GM21526 (cell line): ENCODE data around the gene ERFL.
A peak's percentile ranks its signal among the peaks of the same experiment; 100 is the strongest.
"Not testable (repeated sequence)": the region's sequence is repeated elsewhere in the genome, so short reads cannot be mapped to it uniquely, and the experiment has no call there.

Experiments used
- ATAC-seq: cut with Tn5 transposase; IDR thresholded peaks from one replicate; pipeline ENCODE4 v1.9.1; 2021; ENCODE audit warnings: moderate library complexity; ENCODE audit not compliant: unreplicated experiment, low FRiP score

Gene ERFL

GRCh38 chr19:41880329-41880708, 47.9 kb downstream of the ERFL start:
- no peak for ATAC-seq

GRCh38 chr19:41879670-41880328, 48.5 kb downstream of the ERFL start:
- no peak for ATAC-seq

DNA sequence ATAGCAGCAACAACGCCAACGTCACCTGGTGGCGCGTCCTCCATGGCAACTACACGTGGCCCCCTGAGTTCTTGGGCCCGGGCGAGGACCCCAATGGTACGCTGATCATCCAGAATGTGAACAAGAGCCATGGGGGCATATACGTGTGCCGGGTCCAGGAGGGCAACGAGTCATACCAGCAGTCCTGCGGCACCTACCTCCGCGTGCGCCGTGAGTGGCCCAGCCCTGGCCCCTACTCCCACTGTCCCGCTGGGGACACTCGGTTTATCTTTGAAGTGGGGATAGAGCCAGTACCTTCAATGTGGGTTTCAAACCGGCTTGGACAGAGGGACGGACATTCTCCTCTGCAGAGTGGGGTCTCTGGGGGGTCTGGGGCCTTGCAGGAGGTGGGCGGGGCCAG, 49.2 kb downstream of the ERFL start:
- ATAC-seq = no peak

- no peak for ATAC-seq
These were observed 50.0 kb downstream of the ERFL start for GRCh38 chr19:41877916-41878905.

DNA sequence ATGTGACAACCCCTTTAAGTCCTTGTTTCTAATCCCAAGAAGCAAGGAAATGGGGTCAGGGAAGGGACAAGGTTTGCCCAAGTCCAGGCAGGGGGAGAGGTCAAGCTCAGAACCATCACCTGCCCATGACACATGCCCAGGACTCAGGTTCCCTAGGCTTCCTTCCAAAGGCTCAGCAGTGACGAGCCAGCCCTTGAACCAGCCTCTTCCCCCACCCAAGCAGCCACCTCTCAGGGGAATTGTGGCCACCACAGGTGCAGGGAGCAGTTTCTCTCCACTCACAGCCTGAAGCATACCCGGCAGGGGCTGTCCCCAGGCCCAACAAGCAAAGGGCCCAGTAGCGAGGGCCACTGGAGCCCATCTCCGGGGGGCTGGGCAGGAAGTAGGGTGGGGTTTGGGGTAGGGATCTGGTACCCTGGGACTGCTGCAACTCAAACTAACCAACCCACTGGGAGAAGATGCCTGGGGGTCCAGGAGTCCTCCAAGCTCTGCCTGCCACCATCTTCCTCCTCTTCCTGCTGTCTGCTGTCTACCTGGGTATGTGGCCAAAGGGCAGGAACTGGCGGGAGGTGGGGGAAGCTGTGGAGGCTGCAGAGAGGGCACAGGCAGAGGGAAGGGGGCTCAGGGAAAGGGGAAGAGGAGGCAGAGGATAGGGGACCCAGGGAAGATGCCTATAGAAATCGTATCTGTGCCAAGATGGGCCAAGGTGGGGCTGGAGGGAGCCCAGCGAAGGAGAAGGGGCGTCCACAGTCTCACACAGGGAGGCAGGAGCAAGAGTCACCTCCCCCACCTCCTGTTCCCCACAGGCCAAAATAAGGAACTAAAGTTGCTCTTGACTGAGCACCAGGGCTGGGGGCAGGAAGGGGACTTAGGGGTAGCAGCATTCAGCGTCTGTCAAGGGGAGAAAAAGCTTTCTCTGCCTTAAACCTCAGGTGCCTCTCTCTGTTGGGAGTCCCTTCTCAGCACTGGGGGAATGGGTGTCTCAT, 51.1 kb downstream of the ERFL start, which contains the start of gene CD79A:
CD79A (plus strand) TSS at position 433 of the 986 bp plus-strand sequence; CDS start at position 459, 26 bp downstream.
- ATAC-seq = no peak

DNA sequence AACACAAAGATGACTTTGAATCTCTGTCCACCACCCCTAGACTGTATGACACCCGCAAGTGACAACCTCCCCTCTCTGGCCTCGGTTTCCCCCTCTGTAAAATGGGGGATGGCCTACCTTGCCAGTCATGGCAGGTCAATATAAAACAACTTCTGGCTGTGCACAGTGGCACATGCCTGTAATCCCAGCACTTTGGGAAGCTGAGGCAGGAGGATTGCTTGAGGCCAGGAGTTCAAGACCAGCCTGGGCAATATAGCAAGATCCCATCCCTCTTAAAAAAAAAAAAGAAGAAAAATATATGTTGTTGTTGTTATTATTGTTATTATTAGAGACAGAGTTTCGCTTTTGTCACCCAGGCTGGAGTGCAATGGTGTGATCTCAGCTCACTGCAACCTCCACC, 52.3 kb downstream of the ERFL start:
- ATAC-seq = not testable (repeated sequence)

DNA sequence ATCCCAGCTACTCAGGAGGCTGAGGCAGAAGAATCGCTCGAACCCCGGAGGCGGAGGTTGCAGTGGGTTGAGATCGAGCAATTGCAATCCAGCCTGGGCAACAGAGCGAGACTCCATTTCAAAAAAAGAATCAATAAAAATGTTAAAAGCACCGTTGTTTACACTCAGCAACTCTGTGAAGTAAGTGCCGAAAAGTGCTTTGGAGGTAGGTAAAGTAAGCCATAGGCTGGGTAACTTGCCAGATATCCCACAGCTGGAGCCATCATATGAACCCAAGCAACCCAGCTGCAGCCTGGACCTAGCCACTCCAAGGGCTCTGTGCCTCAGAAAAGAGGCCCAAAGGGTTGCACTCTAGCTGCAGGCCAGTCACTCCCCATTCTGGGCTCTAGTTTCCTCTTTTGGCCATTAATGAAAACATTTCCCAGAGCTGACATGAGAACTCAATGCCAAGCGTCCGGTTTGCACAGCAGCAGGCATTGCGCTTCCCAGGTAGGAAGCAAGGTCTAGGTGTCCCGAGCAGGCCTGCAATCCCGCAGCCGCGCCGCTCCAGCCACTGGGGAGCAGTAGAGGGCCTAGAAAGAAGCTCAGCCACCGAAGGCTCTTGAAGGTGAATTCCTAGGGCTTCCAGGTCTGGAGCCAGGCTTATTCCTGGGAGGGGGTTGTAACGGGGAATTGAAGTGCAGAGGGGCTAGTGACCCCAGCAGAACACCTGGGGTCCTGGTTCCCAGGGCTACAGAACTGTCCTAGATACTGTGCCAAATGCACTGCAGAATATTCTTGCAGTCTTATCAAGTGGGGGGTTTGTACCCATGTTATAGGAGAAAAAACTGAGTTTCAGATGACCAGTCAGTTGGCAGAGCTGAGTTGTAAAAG, 55.2 kb downstream of the ERFL start:
- ATAC-seq = no peak

DNA sequence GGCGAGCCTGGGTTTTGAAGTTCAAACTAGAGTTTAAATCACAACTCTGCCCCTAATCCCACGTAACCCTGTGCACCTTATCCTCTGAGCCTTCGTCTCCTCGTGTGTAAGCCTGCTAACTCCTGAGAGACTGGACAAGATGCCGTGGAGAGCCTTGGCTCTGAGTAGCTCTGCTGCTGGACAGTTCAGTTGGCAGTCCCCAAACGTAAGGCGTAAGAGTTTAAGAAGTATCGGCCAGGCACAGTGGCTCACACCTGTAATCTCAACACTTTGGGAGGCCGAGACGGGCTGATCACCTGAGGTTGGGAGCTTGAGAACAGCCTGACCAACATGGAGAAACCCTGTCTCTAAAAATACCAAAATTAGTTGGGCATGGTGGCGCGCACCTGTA, 55.9 kb downstream of the ERFL start:
- ATAC-seq = no peak

- peak; percentile 38 for ATAC-seq
These were observed 56.5 kb downstream of the ERFL start for GRCh38 chr19:41871573-41872383.

DNA sequence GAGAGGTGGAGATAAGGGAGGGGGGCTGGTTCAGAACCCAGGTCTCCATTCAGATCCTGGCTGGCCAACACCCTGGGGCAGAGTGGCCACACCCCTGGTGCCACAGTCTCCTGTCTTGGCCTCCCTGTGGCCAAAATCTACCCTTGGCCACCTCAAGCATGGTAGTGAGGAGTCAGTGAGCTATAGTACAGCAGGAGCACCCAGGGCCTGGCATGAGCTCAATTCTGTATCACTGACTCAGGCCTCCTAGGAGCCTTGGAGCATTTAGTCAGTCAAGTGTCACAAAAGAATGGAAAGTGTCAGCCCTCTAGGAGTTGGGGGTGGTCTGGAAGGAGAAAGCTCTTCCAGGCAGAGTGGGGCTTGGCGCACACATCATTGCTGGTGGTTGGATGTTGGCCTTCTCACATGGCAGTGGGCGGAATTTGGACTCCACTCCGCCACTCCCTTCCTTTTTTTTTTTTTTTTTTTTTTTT, 57.8 kb downstream of the ERFL start:
- no peak for ATAC-seq

DNA sequence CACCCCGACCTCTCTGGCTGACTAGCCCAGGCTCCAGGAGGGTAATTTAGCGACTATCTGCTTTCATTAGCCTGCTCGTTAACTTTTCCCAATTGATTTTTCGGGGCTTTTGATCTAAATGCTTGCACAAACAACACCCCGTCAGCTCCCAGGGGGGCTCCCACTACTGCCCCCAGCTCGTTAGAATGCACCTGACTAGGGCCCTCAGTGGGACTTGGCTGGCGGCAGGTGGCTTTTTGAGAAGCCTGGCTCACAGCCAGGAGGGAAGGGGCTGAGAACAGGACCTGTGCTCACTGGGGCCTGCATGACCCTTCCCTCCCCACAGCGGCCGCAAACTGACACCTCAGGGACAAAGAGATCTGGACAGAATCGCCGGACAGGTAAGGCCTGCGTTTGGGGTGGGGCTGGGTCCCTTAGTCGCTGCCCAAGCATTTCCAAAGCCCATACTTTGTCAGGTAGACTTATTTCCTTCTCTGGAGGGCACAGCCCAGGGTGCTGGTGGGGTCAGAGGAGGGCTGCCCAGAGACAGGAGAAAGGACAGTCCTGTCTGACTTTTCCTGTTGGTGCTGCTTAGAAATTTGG, 58.8 kb downstream of the ERFL start:
- no peak for ATAC-seq

GRCh38 chr19:41868989-41869300, 59.3 kb downstream of the ERFL start:
- no peak for ATAC-seq

DNA sequence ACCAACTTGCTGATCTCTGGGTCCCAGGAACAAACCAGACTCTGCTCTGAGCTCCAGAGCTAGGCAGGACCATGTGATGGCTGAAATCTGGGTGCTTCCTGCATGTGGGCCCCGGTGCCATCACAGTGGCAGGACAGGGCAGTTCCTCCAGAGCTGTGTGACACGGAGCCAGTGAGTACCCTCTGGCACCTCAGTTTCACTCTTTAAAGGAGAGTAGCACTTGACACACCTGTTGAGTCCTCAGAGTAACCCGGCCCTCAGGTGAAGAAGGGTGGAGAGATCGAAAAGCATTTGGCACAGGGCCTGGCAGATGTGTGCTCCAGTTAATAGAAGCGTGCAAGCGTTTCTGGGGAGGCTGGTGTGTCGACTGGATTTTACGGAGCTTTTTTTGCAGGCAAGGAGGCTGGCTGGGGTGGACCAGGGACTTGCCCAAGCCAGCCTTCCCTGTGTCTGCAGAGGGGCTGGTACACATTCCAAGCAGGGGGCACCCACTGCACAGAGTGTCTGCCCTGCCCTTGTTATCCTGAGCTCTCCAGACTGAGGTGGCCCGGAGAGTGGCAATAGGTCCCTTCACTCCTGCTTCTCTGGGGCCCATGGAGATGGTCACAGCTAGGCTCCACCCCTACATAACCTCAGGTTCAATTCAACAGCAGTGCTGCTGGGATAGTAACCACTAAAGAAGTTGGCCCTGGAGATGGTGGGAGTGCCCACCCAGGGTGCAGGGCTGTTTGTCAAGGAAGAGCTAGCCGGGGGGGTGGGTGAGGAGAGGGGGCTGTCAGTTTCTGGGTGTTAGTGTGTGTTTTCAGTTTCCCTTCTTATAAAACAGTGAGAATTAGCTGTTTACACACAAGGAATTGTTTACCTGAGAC, 59.9 kb downstream of the ERFL start:
- ATAC-seq = no peak

GRCh38 chr19:41866284-41866683, 62.0 kb downstream of the ERFL start:
- ATAC-seq = no peak

DNA sequence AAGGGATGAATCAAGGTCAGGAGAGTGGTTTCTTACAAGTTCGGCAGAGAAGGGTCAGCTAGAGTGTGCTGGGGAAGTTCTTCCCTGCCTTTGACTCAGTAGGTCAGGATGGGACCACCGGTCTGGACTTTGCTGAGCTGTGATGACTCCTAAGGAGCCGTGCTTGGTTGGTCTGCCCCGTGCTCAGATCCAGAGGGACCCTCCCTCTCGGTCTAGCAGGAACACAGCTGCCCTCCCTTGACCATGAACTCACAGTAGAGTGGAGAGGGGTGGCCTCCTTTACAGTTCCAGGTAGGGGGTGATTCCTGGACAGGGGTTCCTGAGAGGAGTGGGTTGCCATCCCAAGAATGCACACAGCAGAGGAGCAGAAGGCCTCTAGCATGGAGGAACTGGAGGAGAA, 63.9 kb downstream of the ERFL start:
- ATAC-seq = no peak

DNA sequence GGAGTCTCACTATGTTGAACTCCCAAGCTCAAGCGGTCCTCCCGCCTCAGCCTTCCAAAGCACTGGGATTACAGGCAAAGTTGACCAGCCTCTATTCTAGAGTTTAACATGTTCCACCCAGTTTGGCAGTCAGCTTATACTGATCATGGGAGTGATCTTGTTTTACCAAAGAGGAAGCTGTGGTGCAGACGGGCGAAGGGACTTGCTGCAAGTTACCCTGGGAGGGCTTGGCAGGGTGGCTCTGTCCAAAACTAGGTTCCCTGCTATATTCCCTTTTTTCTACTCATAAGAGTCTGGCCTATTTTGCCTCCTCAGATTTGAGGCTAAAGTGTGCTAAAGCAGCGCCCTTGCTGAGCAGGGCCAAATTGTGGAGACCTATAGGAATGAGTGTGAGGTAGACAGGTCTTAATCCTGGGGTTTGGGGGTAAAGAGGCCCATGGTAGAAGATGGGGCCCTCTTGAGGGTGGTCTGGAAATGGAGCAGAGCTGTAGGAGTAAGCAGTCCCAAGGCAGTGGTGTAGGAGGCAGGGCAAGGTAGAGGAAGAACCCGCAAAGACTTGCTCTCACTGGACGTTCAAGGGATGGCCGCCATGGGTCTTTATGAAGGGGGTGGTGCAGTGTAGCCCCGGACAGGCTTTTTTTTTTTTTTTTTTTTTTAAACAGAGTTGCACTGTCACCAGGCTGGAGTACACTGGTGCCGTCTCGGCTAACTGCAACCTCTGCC, 64.9 kb downstream of the ERFL start:
- no peak for ATAC-seq

GRCh38 chr19:41862445-41862986, 65.7 kb downstream of the ERFL start:
- ATAC-seq = no peak
